Osteocyte (in vitro differentiated cells): ENCODE measurements around the gene TMEM147. TPM values are rescaled to one million over a fixed set of nuclear protein-coding genes. Genes with fewer than 3 reads are reported as not detected.

ENCODE experiments used
- DNase-seq: peaks from one replicate; pipeline ENCODE4 v3.0.0; 2021; ENCODE audit warnings: mixed read lengths; ENCODE audit not compliant: unreplicated experiment; ENCODE audit errors: extremely low spot score
- H3K27ac Mint-ChIP-seq: one replicate; pipeline ENCODE4 v1.8.0; 2021; ENCODE audit warnings: mild to moderate bottlenecking, mixed read lengths; ENCODE audit not compliant: unreplicated experiment
- H3K27me3 Mint-ChIP-seq: one replicate; pipeline ENCODE4 v1.8.0; 2021; ENCODE audit warnings: mixed read lengths; ENCODE audit not compliant: unreplicated experiment
- H3K36me3 Mint-ChIP-seq: one replicate; pipeline ENCODE4 v1.8.0; 2021; ENCODE audit warnings: mixed read lengths; ENCODE audit not compliant: unreplicated experiment
- H3K4me1 Mint-ChIP-seq: one replicate; pipeline ENCODE4 v1.8.0; 2021; ENCODE audit warnings: mixed read lengths; ENCODE audit not compliant: unreplicated experiment
- H3K4me3 Mint-ChIP-seq: one replicate; pipeline ENCODE4 v1.8.0; 2021; ENCODE audit warnings: mild to moderate bottlenecking, moderate library complexity, mixed read lengths; ENCODE audit not compliant: unreplicated experiment
- H3K9me3 Mint-ChIP-seq: one replicate; pipeline ENCODE4 v1.8.0; 2021; ENCODE audit warnings: mixed read lengths; ENCODE audit not compliant: unreplicated experiment
- CTCF ChIP-seq: fragments of 200-600 bp; sonication (generic); IDR thresholded peaks from 2 replicates; pipeline ENCODE4 v1.5.0; 2021; ENCODE audit warnings: antibody characterized with exemption, mild to moderate bottlenecking, moderate library complexity
- total RNA-seq: library from RNA; stranded (reverse); gene quantifications from 2 replicates; pipeline ENCODE4 v1.2.1, GENCODE V29; 2021

TMEM147 gene
- total RNA-seq, 1 donor from 2014 or later = 110 TPM

- no peak for DNase-seq
- no peaks in the 10 kb centered on the region for H3K36me3 Mint-ChIP-seq
- H3K27ac Mint-ChIP-seq = no peak overlapping the region
- TF ChIP-seq CTCF = no peak
- no peaks in the 10 kb centered on the region for H3K9me3 Mint-ChIP-seq
- H3K27me3 Mint-ChIP-seq = peaks cover 29% of the 10 kb centered on the region
- H3K4me3 Mint-ChIP-seq = peak overlapping the region; percentile 78
- H3K4me1 Mint-ChIP-seq = peaks cover 3% of the 10 kb centered on the region
Measured at GRCh38 chr19:35556846-35557538, 11.6 kb downstream of the TMEM147 start.

GRCh38 chr19:35557539-35558399 is 12.3 kb downstream of the TMEM147 start:
- Mint-ChIP-seq H3K9me3 (no peaks in the 10 kb centered on the region), H3K4me3 (peak overlapping the region; percentile 78), H3K27me3 (peaks cover 29% of the 10 kb centered on the region)

GRCh38 chr19:35558400-35559280 is 13.2 kb downstream of the TMEM147 start:
- no peaks in the 10 kb centered on the region for H3K36me3 Mint-ChIP-seq
- no peaks in the 10 kb centered on the region for H3K9me3 Mint-ChIP-seq
- no peak for DNase-seq
- H3K4me1 Mint-ChIP-seq = peaks cover 3% of the 10 kb centered on the region
- H3K27ac Mint-ChIP-seq = no peak overlapping the region
- H3K4me3 Mint-ChIP-seq = no peak overlapping the region
- no peak for TF ChIP-seq CTCF
- H3K27me3 Mint-ChIP-seq = peaks cover 29% of the 10 kb centered on the region

More at GRCh38 chr19:35557539-35558399, 12.3 kb downstream of the TMEM147 start:
- no peak for DNase-seq
- Mint-ChIP-seq H3K36me3 (no peaks in the 10 kb centered on the region), H3K4me1 (peaks cover 3% of the 10 kb centered on the region), H3K27ac (no peak overlapping the region)
- no peak for TF ChIP-seq CTCF

GRCh38 chr19:35559281-35559659 is 13.8 kb downstream of the TMEM147 start:
- no peak for TF ChIP-seq CTCF
- Mint-ChIP-seq H3K9me3 (no peaks in the 10 kb centered on the region), H3K36me3 (no peaks in the 10 kb centered on the region), H3K4me3 (no peak overlapping the region), H3K27ac (no peak overlapping the region), H3K4me1 (peaks cover 3% of the 10 kb centered on the region), H3K27me3 (peaks cover 29% of the 10 kb centered on the region)
- no peak for DNase-seq
